HG03045 (cell line): ENCODE measurements around the gene ATF7IP.
"Not testable (repeated sequence)": the region's sequence is repeated elsewhere in the genome, so short reads cannot be mapped to it uniquely, and the experiment has no call there.

Source experiments
- ATAC-seq: cut with Tn5 transposase; IDR thresholded peaks from one replicate; pipeline ENCODE4 v1.9.1; 2021; ENCODE audit warnings: mild to moderate bottlenecking, moderate library complexity; ENCODE audit not compliant: unreplicated experiment

The ATF7IP gene

DNA sequence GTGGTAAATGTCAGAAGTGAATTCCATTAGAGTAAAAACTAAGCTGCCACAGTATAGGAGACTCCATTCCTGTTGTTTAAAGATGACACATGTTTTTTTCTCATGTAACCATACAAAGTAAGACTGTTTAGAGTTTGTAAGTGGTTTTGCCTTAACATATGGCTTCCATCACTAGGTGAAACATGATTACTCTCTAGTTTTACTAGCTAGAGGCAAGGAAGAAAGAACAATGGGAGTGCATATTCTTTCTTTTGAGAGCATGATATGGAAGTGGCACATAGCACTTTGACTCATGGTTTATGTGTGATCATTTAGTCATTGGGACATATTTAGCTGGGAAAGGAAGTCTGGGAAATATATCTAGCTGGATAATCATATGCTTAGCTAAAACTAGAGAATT is 7.7 kb downstream of the ATF7IP start:
- ATAC-seq = no peak

- ATAC-seq = no peak
Measured at GRCh38 chr12:14379508-14379907, 14.0 kb downstream of the ATF7IP start.

DNA sequence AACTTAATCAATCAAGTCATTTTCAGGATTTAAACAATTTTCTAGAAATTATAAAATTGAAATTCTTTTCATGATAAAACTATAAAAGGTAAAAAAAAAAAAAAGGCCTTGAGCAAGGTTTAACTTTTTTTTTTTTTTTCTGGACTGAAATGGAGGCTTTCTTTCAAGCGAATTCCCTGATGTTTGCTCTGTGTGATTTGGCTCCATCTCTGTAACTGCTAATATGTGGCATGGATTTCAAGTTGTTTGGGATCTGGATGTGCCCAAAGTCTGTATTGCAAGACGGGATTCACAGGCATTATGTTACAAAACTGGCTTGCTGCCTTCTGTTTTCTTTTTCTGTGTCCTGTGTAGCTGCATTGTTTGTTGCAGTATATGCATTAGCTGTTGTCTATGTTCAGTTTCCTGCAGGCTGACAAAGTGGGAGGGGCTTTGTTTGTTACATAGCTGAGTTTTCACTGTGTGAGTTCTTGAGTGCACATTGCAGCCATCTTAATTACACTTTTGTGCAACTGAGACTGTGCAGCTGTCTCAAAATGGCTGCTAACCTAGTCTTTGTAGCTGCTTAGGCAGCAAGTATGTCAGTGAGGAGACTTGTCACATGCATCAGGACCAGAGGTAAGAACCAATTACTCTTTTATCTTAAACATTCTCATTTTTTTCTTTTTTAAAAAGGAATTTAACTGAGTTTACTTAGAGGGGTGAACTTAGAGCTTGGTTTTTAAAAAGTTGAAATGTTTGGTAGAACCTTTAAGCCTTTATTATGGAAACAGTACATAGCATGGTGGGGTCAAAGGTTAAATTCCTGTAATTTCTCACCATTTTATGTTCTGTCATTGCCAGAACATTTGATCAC is 19.5 kb downstream of the ATF7IP start:
- peak; percentile 95 for ATAC-seq

GRCh38 chr12:14387219-14387871 is 21.9 kb downstream of the ATF7IP start:
- ATAC-seq = no peak

DNA sequence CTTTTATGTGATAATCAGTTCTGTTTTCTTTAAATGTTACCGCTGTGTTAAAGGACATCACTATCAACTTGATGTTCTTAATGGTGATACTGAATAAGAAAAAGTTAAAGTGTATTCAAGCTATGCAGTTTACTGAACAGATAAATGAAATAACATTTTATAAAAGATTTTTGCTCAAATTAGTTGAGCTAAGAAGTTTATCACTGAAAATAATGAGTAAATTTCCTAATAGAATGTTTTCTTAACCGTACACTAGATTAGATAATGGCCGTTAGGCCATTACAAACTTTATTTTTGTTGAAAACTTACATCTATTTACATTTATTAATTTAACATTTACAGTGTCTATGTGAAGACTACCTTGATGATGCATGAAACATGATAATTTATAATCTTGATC is 25.0 kb downstream of the ATF7IP start:
- no peak for ATAC-seq

GRCh38 chr12:14390870-14391530 is 25.5 kb downstream of the ATF7IP start:
- no peak for ATAC-seq

DNA sequence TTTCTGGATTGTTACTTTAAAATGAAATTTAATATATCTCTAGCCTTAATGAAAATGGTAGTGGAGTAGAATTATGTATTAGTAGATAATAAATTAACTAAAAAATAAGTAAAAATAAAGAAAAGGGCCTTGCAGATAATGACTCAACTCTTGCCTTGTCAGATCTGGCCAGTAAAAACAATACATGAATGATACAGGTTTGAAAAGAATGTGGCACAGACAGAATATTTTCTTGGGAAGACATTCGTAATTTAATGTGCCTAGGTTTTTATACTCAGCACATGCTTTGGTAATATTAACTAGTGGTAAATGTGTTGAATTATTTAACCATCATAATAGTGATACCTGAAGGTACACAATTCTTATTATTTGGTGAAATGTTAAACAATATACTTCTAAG is 28.3 kb downstream of the ATF7IP start:
- ATAC-seq = no peak

DNA sequence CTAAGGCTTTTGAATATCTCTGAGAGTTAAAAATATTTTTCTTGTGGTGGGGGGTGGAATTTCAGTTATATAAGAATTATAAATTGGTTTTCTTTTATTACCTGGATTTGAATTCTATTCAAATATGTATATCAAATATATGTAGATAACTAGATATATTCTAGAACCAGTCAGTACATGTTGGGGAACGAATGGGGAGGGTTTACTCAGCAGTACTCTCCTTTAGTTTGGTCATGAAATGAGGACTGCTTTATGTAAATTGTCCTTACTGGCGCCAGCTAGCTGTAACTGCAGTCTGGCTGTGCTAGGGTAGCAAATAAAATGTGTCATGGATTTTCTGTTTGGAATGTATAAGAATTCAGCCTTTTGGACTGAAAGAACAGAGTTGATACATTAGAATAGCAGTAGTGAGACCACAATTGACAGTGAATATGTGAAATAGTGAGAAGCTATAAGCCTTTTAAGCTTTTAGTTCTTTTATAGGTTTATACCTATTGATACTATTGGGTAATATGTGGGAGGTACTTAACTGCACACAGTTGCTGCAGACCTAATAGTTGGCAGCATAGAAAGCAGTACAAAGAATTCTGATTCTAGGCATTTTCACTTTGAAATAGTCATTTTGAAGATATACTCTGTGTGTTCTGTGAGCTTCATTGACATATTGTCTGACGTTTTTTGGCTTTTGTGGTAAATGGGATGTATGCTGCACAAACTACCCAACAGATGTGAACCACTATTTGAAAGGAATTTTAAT is 29.0 kb downstream of the ATF7IP start:
- ATAC-seq = peak; percentile 78

- ATAC-seq = peak; percentile 41
Measured at GRCh38 chr12:14395074-14395778, 29.7 kb downstream of the ATF7IP start.

GRCh38 chr12:14396071-14396470 is 30.6 kb downstream of the ATF7IP start:
- ATAC-seq = peak; percentile 72

- no peak for ATAC-seq
Measured at GRCh38 chr12:14399871-14400270, 34.4 kb downstream of the ATF7IP start.

GRCh38 chr12:14400599-14400998 is 35.1 kb downstream of the ATF7IP start:
- ATAC-seq = no peak

DNA sequence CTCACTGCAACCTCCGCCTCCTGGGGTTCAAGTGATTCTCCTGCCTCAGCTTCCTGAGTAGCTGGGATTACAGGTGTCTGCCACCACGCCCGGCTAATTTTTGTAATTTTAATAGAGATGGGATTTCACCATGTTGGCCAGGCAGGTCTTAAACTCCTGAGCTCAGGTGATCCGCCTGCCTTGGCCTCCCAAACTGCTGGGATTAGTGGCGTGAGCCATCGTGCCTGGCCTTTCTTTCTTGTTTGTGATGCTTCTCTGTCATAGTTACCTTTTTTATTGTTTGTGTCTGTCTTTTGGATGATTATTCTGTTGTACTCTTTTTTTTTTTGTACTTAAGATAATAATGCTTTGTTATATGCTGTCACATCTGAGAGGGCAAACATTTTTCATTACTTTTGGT is 35.8 kb downstream of the ATF7IP start:
- not testable (repeated sequence) for ATAC-seq

GRCh38 chr12:14402697-14403096 is 37.2 kb downstream of the ATF7IP start:
- no peak for ATAC-seq

GRCh38 chr12:14403293-14403692 is 37.8 kb downstream of the ATF7IP start:
- ATAC-seq = no peak

- ATAC-seq = no peak
Measured at GRCh38 chr12:14403711-14404196, 38.3 kb downstream of the ATF7IP start.

- ATAC-seq = not testable (repeated sequence)
Measured at GRCh38 chr12:14405407-14405806, 39.9 kb downstream of the ATF7IP start.

DNA sequence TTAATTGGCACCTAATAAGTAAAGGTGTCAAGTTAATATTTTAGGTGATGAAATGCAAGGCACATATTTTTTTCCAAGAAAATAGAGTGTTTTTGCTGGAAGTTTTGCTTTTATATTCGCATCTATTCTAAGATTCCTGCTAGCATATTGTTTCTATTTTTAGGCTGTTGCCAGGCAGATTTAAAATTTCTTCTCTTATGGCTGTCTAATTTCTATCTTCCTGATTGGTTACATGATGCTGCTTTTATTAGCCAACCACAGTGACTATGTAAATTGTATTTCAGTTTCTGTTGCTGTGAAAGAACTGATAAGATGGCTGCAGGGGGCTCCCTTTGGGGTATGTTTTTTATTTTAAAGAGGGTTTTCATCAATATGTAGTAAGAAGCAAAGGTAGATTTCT is 42.7 kb downstream of the ATF7IP start:
- no peak for ATAC-seq

DNA sequence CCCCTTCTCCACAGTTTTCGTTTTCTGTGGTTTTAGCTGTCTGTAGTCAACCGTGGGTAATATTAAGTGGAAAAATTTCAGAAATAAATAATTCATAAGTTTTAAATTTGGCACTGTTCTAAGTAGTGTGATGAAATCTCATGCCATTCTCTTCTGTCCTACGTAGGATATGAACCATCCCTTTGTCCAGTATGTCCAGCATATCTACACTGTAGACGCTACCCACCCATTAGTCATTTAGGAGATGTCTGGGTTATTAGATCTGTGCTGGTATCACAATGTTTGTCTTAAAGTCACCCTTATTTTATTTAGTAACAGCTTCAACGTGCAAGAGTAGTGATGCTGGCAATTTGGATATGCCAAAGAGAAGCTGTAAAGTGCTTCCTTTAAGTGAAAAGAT is 44.7 kb downstream of the ATF7IP start:
- ATAC-seq = no peak

- ATAC-seq = no peak
Measured at GRCh38 chr12:14410841-14411569, 45.5 kb downstream of the ATF7IP start.
